PC-3 (cell line): ENCODE data around the gene RORB.

Experiments
- EZH2 ChIP-seq: fragments of 300-600 bp; sonication (generic); IDR thresholded peaks from one replicate; pipeline ENCODE4 v1.6.1; 2017; ENCODE audit warnings: antibody characterized with exemption, mild to moderate bottlenecking, low read length; ENCODE audit not compliant: unreplicated experiment
- EZH2phosphoT487 ChIP-seq: fragments of 300-600 bp; sonication (generic); IDR thresholded peaks from 2 replicates; pipeline ENCODE4 v1.6.1; 2018; ENCODE audit warnings: mild to moderate bottlenecking, antibody characterized with exemption, low read length, borderline replicate concordance
- TF ChIP-seq, protein P1 (sequence below): fragments of 300-600 bp; sonication (generic); conservative IDR thresholded peaks from 2 replicates; pipeline ENCODE4 v1.5.1; 2017; ENCODE audit warnings: antibody characterized with exemption, low read depth, mild to moderate bottlenecking, low read length

DNA sequence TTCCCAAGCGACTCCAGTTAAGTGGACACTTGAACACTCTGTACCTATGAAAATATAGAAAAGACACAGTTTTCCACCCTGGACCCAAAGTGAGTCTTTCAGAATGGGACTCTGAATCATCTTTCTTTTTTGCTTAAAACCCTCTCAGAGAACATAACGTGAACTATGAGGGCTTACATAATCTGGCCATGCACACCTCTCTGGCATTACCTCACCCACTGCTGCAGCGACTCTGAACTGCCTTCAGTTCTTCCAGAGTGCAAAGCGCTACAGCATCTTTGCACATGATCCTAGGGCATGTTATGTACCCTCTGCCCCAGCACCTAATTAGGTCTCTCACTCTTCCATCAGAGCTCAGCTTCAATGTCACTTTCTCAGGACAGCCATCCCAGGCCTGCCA, 186.2 kb downstream of the RORB start:
- TF ChIP-seq, protein P1, sequence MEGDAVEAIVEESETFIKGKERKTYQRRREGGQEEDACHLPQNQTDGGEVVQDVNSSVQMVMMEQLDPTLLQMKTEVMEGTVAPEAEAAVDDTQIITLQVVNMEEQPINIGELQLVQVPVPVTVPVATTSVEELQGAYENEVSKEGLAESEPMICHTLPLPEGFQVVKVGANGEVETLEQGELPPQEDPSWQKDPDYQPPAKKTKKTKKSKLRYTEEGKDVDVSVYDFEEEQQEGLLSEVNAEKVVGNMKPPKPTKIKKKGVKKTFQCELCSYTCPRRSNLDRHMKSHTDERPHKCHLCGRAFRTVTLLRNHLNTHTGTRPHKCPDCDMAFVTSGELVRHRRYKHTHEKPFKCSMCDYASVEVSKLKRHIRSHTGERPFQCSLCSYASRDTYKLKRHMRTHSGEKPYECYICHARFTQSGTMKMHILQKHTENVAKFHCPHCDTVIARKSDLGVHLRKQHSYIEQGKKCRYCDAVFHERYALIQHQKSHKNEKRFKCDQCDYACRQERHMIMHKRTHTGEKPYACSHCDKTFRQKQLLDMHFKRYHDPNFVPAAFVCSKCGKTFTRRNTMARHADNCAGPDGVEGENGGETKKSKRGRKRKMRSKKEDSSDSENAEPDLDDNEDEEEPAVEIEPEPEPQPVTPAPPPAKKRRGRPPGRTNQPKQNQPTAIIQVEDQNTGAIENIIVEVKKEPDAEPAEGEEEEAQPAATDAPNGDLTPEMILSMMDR = no peak
- TF ChIP-seq EZH2 (no peak), EZH2phosphoT487 (no peak)
